HCT116 (cell line): ENCODE results near the gene IDI1. TPM values are rescaled to one million over a fixed set of nuclear protein-coding genes. Genes with fewer than 3 reads are reported as not detected.

Experiments used
- ATAC-seq: fragments of 200-7000 bp; cut with Tn5 transposase; 2 replicates; pipeline ENCODE4 v1.9.1; 2020; ENCODE audit warnings: mild to moderate bottlenecking, moderate library complexity
- BruUV-seq: library from RNA; stranded (reverse); fragments of 400-500 nt; replicated peaks from 2 replicates; lab custom pipeline; 2021; lab: Mats Ljungman, UMichigan
- CTCF ChIA-PET: fragments of 300-600 bp; sonication (Branson Sonifier 250); formaldehyde crosslinking; loops from one replicate; lab custom pipeline; 2021; ENCODE audit warnings: antibody characterized with exemption; lab: Charles Lee
- POLR2A ChIA-PET: fragments of 300-600, 350-600 bp; sonication (Branson Sonifier 250); formaldehyde crosslinking; loops from one replicate; lab custom pipeline; 2021; ENCODE audit warnings: antibody characterized with exemption; lab: Charles Lee
- RAD21 ChIA-PET, 2 experiments: fragments of 300-600 bp; sonication (Branson Sonifier 250); formaldehyde crosslinking; loops; one replicate each; lab custom pipeline; 2023; ENCODE audit warnings: low total read pairs in 2 of 2; ENCODE audit not compliant: uncharacterized antibody in 2 of 2, unreplicated experiment in 2 of 2, low non-redundant PET in 1 of 2; lab: Charles Lee
- DNase-seq: peaks from one replicate; pipeline ENCODE4 v3.0.0-alpha.2; 2010; ENCODE audit warnings: low read depth, low spot score
- H2AFZ ChIP-seq: fragments of 200-600 bp; shearing (Covaris generic), sonication (generic); 2 replicates; pipeline ENCODE4 v1.6.1; 2017; ENCODE audit warnings: low read depth, mixed run types, mixed read lengths, antibody characterized with exemption, low read length; ENCODE audit not compliant: poor library complexity, severe bottlenecking
- H3K27ac ChIP-seq: 2 replicates; pipeline ENCODE4 v1.5.1; 2012; ENCODE audit warnings: low read depth, low read length
- H3K27me3 ChIP-seq: fragments of 200-600 bp; sonication (generic); 2 replicates; pipeline ENCODE4 v1.6.1; 2016; ENCODE audit warnings: mixed run types, low read length, mixed read lengths; ENCODE audit not compliant: insufficient read depth
- H3K36me3 ChIP-seq, 2 experiments: fragments of 200-500 bp in 1 of 2; fragments of 200-600 bp in 1 of 2; sonication (Bioruptor generic) in 1 of 2; sonication (generic) in 1 of 2; 2 replicates each; pipeline versions ENCODE4 v1.5.1 to v1.6.1; 2014 to 2016; ENCODE audit warnings: low read length in 2 of 2, inconsistent platforms in 1 of 2, mixed read lengths in 1 of 2, mixed run types in 1 of 2; ENCODE audit not compliant: insufficient read depth in 2 of 2, control insufficient read depth in 1 of 2
- H3K4me1 ChIP-seq, 2 experiments: fragments of 200-600 bp in 1 of 2; sonication (generic) in 1 of 2; 2 replicates each; pipeline versions ENCODE4 v1.5.1 to v1.6.1; 2012 to 2017; ENCODE audit warnings: low read length in 2 of 2, inconsistent platforms in 1 of 2, mild to moderate bottlenecking in 1 of 2, mixed read lengths in 1 of 2, mixed run types in 1 of 2, moderate library complexity in 1 of 2; ENCODE audit not compliant: insufficient read depth in 2 of 2, control insufficient read depth in 1 of 2
- H3K4me2 ChIP-seq: fragments of 200-600 bp; sonication (generic); 2 replicates; pipeline ENCODE4 v1.6.1; 2017; ENCODE audit warnings: mixed run types, low read length, mixed read lengths
- H3K4me3 ChIP-seq, 2 experiments: fragments of 200-600 bp in 1 of 2; sonication (generic) in 1 of 2; replicated peaks in 1 of 2; 2 replicates each; pipeline ENCODE4 v1.5.1; 2011 to 2016; ENCODE audit warnings: low read length in 2 of 2, control low read depth in 1 of 2, low read depth in 1 of 2, mild to moderate bottlenecking in 1 of 2, mixed read lengths in 1 of 2, mixed run types in 1 of 2
- H3K79me2 ChIP-seq: fragments of 200-600 bp; sonication (generic); 2 replicates; pipeline ENCODE4 v1.6.1; 2017; ENCODE audit warnings: mild to moderate bottlenecking, mixed run types, low read length, moderate library complexity, mixed read lengths; ENCODE audit not compliant: insufficient read depth
- H3K9ac ChIP-seq: fragments of 200-600 bp; sonication (generic); 2 replicates; pipeline ENCODE4 v1.6.1; 2016; ENCODE audit warnings: low read length, mixed read lengths
- H3K9me2 ChIP-seq: fragments of 200-600 bp; sonication (generic), shearing (Covaris generic); 2 replicates; pipeline ENCODE4 v1.6.1; 2017; ENCODE audit warnings: mixed run types, mild to moderate bottlenecking, moderate library complexity; ENCODE audit not compliant: insufficient read depth
- H3K9me3 ChIP-seq, 2 experiments: fragments of 200-500 bp in 1 of 2; fragments of 200-600 bp in 1 of 2; sonication (Bioruptor generic) in 1 of 2; sonication (generic) in 1 of 2; 2 replicates each; pipeline ENCODE4 v1.6.1; 2014 to 2017; ENCODE audit warnings: low read length in 2 of 2, mixed read lengths in 2 of 2, inconsistent platforms in 1 of 2, low read depth in 1 of 2, mild to moderate bottlenecking in 1 of 2, mixed run types in 1 of 2, moderate library complexity in 1 of 2; ENCODE audit not compliant: control insufficient read depth in 1 of 2, insufficient read depth in 1 of 2
- H4K20me1 ChIP-seq: fragments of 200-600 bp; sonication (generic), shearing (Covaris generic); 2 replicates; pipeline ENCODE4 v1.6.1; 2017; ENCODE audit warnings: mixed run types, mild to moderate bottlenecking, moderate library complexity; ENCODE audit not compliant: insufficient read depth
- CEBPB ChIP-seq: IDR thresholded peaks from 2 replicates; pipeline ENCODE4 v1.6.1; 2012; ENCODE audit warnings: low read depth
- EGR1 ChIP-seq: IDR thresholded peaks from 2 replicates; pipeline ENCODE4 v1.6.1; 2012; ENCODE audit warnings: low read depth
- EZH2phosphoT487 ChIP-seq: fragments of 200-600 bp; IDR thresholded peaks from 2 replicates; pipeline ENCODE4 v1.6.1; 2018; ENCODE audit warnings: antibody characterized with exemption, borderline replicate concordance
- FOSL1 ChIP-seq: IDR thresholded peaks from 2 replicates; pipeline ENCODE4 v1.6.1; 2012; ENCODE audit warnings: low read depth
- JUND ChIP-seq: IDR thresholded peaks from 2 replicates; pipeline ENCODE4 v1.6.1; 2012
- MAX ChIP-seq: IDR thresholded peaks from 2 replicates; pipeline ENCODE4 v1.6.1; 2012
- RAD21 ChIP-seq: IDR thresholded peaks from 2 replicates; pipeline ENCODE4 v1.6.1; 2012; ENCODE audit warnings: low read depth, mild to moderate bottlenecking
- SP1 ChIP-seq: IDR thresholded peaks from 2 replicates; pipeline ENCODE4 v1.6.1; 2012; ENCODE audit warnings: low read depth
- SRF ChIP-seq: IDR thresholded peaks from 2 replicates; pipeline ENCODE4 v1.6.1; 2012; ENCODE audit warnings: low read depth
- YY1 ChIP-seq: IDR thresholded peaks from 2 replicates; pipeline ENCODE4 v1.6.1; 2011; ENCODE audit warnings: low read length, low read depth, moderate library complexity, mild to moderate bottlenecking; ENCODE audit not compliant: insufficient replicate concordance; ENCODE audit errors: extremely low read depth
- ZBTB33 ChIP-seq: IDR thresholded peaks from 2 replicates; pipeline ENCODE4 v1.6.1; 2011; ENCODE audit warnings: mild to moderate bottlenecking, low read length, moderate library complexity; ENCODE audit not compliant: insufficient replicate concordance; ENCODE audit errors: extremely low read depth
- ZNF274 ChIP-seq: fragments of 200-500 bp; sonication (Bioruptor generic); IDR thresholded peaks from 2 replicates; pipeline ENCODE4 v1.6.1; 2014; ENCODE audit warnings: mild to moderate bottlenecking, low read depth, low read length, inconsistent platforms
- intact Hi-C: fragments of 100-400 bp; cut with micrococcal nuclease; formaldehyde crosslinking; loops from 2 replicates; pipeline ENCODE4 v1.10.0; 2022
- total RNA-seq: library from RNA; stranded (reverse); gene quantifications from one replicate; pipeline ENCODE4 v1.2.1, GENCODE V29; 2021; ENCODE audit not compliant: unreplicated experiment

Gene IDI1
- total RNA-seq, 1 experiment from 2014 or later: 37.8 TPM

GRCh38 chr10:1056326-1057105, 7.6 kb upstream of the IDI1 start, which contains the start of gene WDR37 (continued):
- TF ChIP-seq JUND: no peak
- no peak for TF ChIP-seq RAD21
- no peak for TF ChIP-seq YY1
- no peak for TF ChIP-seq FOSL1

GRCh38 chr10:1054684-1055083, 5.8 kb upstream of the IDI1 start:
- no peak overlapping the region for H3K4me3 ChIP-seq
- no peaks in the 10 kb centered on the region for H3K27me3 ChIP-seq
- RAD21 ChIA-PET: no interaction called here
- no peak overlapping the region for H2AFZ ChIP-seq
- POLR2A ChIA-PET: no interaction called here
- DNase-seq (no peak), ATAC-seq (no peak)
- BruUV-seq: no TSS peak
- H3K79me2 ChIP-seq: peaks cover 91% of the 10 kb centered on the region
- H3K4me2 ChIP-seq: peak overlapping the region; percentile 82
- peaks cover 24 to 30% of the 10 kb centered on the region in 2 experiments for H3K4me1 ChIP-seq
- no peaks in the 10 kb centered on the region; a peak in 2 of 4 replicates for H3K36me3 ChIP-seq
- intact Hi-C loops: loop anchor here (10.0 kb wide), 1 partner anchor 120 kb away; the partner anchor contains the start of gene LARP4B
- H3K27ac ChIP-seq: no peak overlapping the region
- CTCF ChIA-PET: no interaction called here
- no peaks in the 10 kb centered on the region for H4K20me1 ChIP-seq
- TF ChIP-seq ZNF274: no peak
- TF ChIP-seq SRF: no peak
- no peak for TF ChIP-seq ZBTB33
- TF ChIP-seq EGR1: no peak
- TF ChIP-seq JUND: no peak
- no peak for TF ChIP-seq SP1
- no peak for TF ChIP-seq YY1
- no peak for TF ChIP-seq MAX
- no peak for TF ChIP-seq EZH2phosphoT487
- TF ChIP-seq CEBPB: no peak
- no peaks in the 10 kb centered on the region for H3K9me2 ChIP-seq
- no peaks in the 10 kb centered on the region for H3K9me3 ChIP-seq
- no peak overlapping the region for H3K9ac ChIP-seq
